ENCODE data around the gene HELZ. TPM values are rescaled to one million over a fixed set of nuclear protein-coding genes. Genes with fewer than 3 reads are reported as not detected.
A peak's percentile ranks its signal among the peaks of the same experiment; 100 is the strongest.

Gene HELZ
- total and polyA plus RNA-seq, 7 donors: 1.8 to 55.7 (median 30.8) TPM

DNA sequence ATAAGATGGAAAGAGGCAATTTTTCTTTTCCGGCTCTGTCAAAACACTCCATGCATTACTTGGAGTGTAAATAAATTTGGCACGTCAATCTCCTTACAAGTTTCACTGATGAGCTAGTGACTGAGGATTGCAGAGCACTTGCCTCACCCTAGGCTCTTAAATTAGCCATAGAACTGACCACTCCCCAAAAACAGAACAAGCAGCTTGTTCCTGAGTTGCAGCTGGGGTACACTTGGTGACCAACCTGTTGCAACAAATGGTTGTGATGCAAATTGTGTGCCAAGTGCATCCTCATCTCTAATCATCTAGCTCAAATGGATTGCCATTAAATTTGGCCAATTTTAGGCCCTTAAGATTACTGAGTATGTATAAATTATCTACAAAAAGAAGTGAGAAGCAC, 133.7 kb downstream of the HELZ start:
- peaks cover 0 to 79% of the 10 kb centered on the region in 2 donors for H3K36me3 ChIP-seq (ENCODE audit: insufficient read depth in 1 of 2, low read depth in 1 of 2)

DNA sequence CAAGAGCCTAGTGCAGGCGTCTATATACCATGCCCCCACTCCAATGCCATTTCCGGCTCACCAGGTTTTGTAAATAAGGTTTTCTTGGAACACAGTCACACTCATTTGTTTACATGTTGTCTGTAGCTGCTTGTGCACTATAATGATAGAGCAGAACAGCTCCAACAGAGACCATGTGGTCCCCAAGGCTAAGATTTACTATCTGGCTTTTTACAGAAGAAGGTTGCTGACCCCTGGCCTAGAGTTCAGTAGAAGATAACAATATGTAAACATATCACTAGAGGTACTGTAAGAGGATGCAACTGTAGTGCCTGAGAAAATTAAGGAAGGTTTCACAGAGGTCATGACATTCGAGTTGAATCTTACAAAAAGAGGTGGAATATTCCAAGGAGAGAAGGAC, 134.4 kb downstream of the HELZ start:
- intact Hi-C loops (cut with DNase I): loop anchor here in 1 of 2 donors (2.0 kb wide), 1 partner anchor 46 kb away; no protein-coding TSS in a partner anchor
- Histone ChIP-seq H3K4me1 (peaks cover 3% of the 10 kb centered on the region), H3K36me3 (ENCODE audit: insufficient read depth in 1 of 2, low read depth in 1 of 2) (peaks cover 0 to 85% of the 10 kb centered on the region in 2 donors), H3K4me3 (no peak overlapping the region), H3K27me3 (ENCODE audit: insufficient read depth in 3 of 3, low read length in 2 of 3) (no peaks in the 10 kb centered on the region), H3K27ac (no peak overlapping the region), H3K9me3 (peaks cover under 1% of the 10 kb centered on the region)
- no peak for TF ChIP-seq CTCF (IDR thresholded peaks at IDR 0.05)
- no peak for ATAC-seq
- no peak for DNase-seq
- WGBS, 3 donors: 93 to 96% (median 93%) methylated on average over 3 of the region's 3 CpGs

More for the DNA sequence above, 133.7 kb downstream of the HELZ start:
- peaks cover 5% of the 10 kb centered on the region for H3K9me3 ChIP-seq
- H3K27ac ChIP-seq: no peak overlapping the region
- DNase-seq (no peak), ATAC-seq (peak in 2 of 4 donors; percentile 74 to 78)
- 89 to 92% (median 90%) methylated on average over 2 of the region's 2 CpGs for WGBS, 3 donors
- no peaks in the 10 kb centered on the region for H3K27me3 ChIP-seq (ENCODE audit: insufficient read depth in 3 of 3, low read length in 2 of 3)
- H3K4me1 ChIP-seq: no peaks in the 10 kb centered on the region
- no peak overlapping the region for H3K4me3 ChIP-seq
- intact Hi-C loops (cut with DNase I): loop anchor here in 1 of 2 donors (2.0 kb wide), 1 partner anchor 45 kb away; no protein-coding TSS in a partner anchor
- no peak for TF ChIP-seq CTCF (IDR thresholded peaks at IDR 0.05)

DNA sequence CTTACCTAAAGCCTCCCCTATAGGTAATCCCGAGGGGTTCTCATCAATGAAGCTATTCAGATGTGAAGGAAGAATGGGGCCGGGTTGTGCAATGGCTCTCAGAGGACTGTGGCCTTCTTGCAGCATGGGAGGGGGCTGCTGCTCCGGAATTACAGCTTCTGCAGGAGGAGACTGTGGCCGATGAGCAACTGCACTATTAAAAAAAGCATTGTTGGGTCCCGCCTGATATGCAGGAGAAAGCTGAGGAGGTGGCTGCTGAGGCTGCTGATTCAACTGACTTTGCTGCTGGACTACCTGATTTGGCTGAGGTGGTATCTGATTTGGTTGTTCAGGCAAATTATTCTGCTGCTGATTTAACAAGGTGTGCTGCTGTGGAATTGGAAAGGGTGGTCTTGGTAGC, 135.9 kb downstream of the HELZ start:
- Histone ChIP-seq H3K4me3 (no peak overlapping the region), H3K27ac (no peak overlapping the region), H3K36me3 (ENCODE audit: insufficient read depth in 1 of 2, low read depth in 1 of 2) (peaks cover 0 to 82% of the 10 kb centered on the region in 2 donors), H3K27me3 (ENCODE audit: insufficient read depth in 3 of 3, low read length in 2 of 3) (no peaks in the 10 kb centered on the region), H3K4me1 (peaks cover 11% of the 10 kb centered on the region), H3K9me3 (no peaks in the 10 kb centered on the region)
- ATAC-seq (no peak), DNase-seq (no peak)
- WGBS, 3 donors: 78 to 88% (median 84%) methylated on average over 5 of the region's 5 CpGs
- TF ChIP-seq CTCF (IDR thresholded peaks at IDR 0.05): no peak
- intact Hi-C loops (cut with DNase I): no loop called here

DNA sequence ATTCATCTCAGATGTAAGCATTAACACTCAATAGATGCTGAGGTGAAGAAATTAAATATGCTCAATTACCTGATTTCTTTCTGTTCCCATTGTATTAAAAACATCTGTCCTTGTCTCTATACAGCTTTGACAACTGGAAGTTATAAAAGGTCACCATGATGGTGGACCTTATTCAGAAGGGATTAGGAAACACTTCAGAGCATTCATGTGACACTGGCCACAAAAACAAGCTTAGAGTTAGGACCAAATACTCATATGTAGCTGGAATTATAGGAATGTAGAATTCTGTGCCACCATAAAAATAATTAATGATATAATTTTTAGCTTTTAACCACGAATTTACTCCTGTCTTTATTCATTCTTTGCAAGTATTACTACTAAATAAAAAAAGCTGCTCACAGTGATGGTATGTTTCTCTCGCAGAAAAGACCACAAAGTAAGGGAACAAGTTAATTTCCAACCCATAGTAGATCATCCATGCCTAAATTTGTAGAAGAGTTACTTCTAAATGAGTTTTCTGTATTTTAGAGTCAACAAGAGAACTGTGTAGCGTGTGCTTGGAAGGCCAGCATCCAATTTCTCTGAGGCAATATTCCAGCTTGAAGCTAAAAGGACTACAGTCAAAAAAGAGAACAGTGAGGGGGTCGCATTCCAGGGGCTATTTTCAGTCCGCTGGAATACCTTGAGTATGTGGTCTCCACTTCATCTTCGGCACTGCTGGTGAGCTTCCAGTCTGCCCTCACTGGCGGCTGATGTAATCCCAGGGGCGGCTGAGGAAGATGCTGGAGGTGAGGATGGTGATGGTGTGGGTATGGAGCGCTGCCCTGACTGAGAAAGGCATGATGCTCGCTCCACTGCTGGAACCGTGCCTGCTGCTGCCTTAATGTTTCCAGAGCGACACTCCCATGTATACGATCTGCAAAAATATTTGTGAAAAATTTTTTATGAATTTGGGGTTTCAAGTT, 136.9 kb downstream of the HELZ start:
- H3K27ac ChIP-seq: no peak overlapping the region

More for the DNA sequence above, 136.9 kb downstream of the HELZ start:
- H3K9me3 ChIP-seq: no peaks in the 10 kb centered on the region
- peaks cover 13% of the 10 kb centered on the region for H3K4me1 ChIP-seq
- ATAC-seq (no peak), DNase-seq (no peak)
- 75 to 82% (median 82%) methylated on average over 13 of the region's 13 CpGs for WGBS, 3 donors
- TF ChIP-seq CTCF (IDR thresholded peaks at IDR 0.05): no peak
- H3K27me3 ChIP-seq (ENCODE audit: insufficient read depth in 3 of 3, low read length in 2 of 3): no peaks in the 10 kb centered on the region
- peaks cover 0 to 73% of the 10 kb centered on the region in 2 donors for H3K36me3 ChIP-seq (ENCODE audit: insufficient read depth in 1 of 2, low read depth in 1 of 2)
- intact Hi-C loops (cut with DNase I): no loop called here
- no peak overlapping the region for H3K4me3 ChIP-seq
